ENCODE results near the gene SLC25A3.
A peak's percentile ranks its signal among the peaks of the same experiment; 100 is the strongest.
"Not testable (repeated sequence)": the region's sequence is repeated elsewhere in the genome, so short reads cannot be mapped to it uniquely, and the experiment has no call there.

Gene SLC25A3

GRCh38 chr12:98638009-98638408 is 44.5 kb downstream of the SLC25A3 start:
- H3K27me3 ChIP-seq (ENCODE audit: control insufficient read depth in 1 of 2, insufficient read depth in 2 of 2, low read length in 2 of 2): no peaks in the 10 kb centered on the region
- H3K9me3 ChIP-seq (ENCODE audit: control insufficient read depth in 2 of 2, low read length in 2 of 2): no peaks in the 10 kb centered on the region
- no peak overlapping the region for H3K9ac ChIP-seq (ENCODE audit: low read length in 2 of 2)
- H3K36me3 ChIP-seq (ENCODE audit: control insufficient read depth in 2 of 2, insufficient read depth in 2 of 2, low read length in 2 of 2): peaks cover 0 to 2% of the 10 kb centered on the region in 2 donors
- H3K4me1 ChIP-seq (ENCODE audit: control insufficient read depth, insufficient read depth, low read length): no peaks in the 10 kb centered on the region
- no peak overlapping the region for H3K27ac ChIP-seq (ENCODE audit: low read length)
- H3K4me3 ChIP-seq (ENCODE audit: low read length in 2 of 2): no peak overlapping the region

DNA sequence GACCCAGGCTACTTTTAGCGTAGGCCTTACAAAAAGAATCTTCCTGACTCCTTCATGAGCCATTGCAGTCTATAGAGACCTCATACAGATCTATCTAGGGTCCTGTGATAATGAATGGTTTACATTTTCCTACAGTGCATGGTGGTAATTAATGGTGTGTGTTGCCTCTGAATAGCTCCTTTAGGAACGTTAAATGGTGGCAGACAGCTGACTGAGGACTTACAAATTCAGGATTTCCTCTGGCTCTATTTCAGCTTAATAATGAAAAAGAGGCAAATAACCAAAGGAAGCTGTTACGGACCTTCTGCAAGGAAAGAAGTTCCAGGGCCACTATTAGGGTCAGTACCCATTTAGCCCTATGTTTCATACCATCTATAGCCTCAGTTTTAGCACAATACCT is 46.0 kb downstream of the SLC25A3 start:
- H3K27ac ChIP-seq (ENCODE audit: low read length): no peak overlapping the region
- H3K36me3 ChIP-seq (ENCODE audit: control insufficient read depth in 2 of 2, insufficient read depth in 2 of 2, low read length in 2 of 2): no peaks in the 10 kb centered on the region
- no peaks in the 10 kb centered on the region for H3K9me3 ChIP-seq (ENCODE audit: control insufficient read depth in 2 of 2, low read length in 2 of 2)
- no peak overlapping the region for H3K4me3 ChIP-seq (ENCODE audit: low read length in 2 of 2)
- peaks cover 4% of the 10 kb centered on the region for H3K4me1 ChIP-seq (ENCODE audit: control insufficient read depth, insufficient read depth, low read length)
- H3K27me3 ChIP-seq (ENCODE audit: control insufficient read depth in 1 of 2, insufficient read depth in 2 of 2, low read length in 2 of 2): no peaks in the 10 kb centered on the region
- H3K9ac ChIP-seq (ENCODE audit: low read length in 2 of 2): no peak overlapping the region

GRCh38 chr12:98642801-98643200 is 49.3 kb downstream of the SLC25A3 start:
- H3K4me3 ChIP-seq (ENCODE audit: low read length in 2 of 2); H3K36me3 ChIP-seq (ENCODE audit: control insufficient read depth in 2 of 2, insufficient read depth in 2 of 2, low read length in 2 of 2): not testable (repeated sequence)

DNA sequence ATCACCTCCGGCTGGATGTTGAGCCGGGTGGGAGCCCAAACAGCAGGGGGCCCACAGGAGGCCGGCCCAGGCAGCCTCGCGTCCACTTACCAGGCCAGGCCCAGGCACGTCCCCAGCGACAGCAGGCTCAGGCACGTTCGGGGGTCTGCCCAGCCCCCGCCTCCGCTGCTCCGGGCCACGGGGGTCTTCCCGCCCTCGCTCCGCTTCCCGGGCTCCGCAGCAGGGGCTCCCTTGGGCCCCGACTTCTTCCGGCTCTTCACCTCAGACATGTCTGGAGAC is 50.9 kb downstream of the SLC25A3 start:
- Histone ChIP-seq H3K27me3 (ENCODE audit: control insufficient read depth in 1 of 2, insufficient read depth in 2 of 2, low read length in 2 of 2) (no peaks in the 10 kb centered on the region), H3K4me3 (ENCODE audit: low read length in 2 of 2) (peak overlapping the region; percentile 85 to 96), H3K27ac (ENCODE audit: low read length) (peak overlapping the region; percentile 49), H3K36me3 (ENCODE audit: control insufficient read depth in 2 of 2, insufficient read depth in 2 of 2, low read length in 2 of 2) (peaks cover 2 to 4% of the 10 kb centered on the region in 2 donors), H3K9me3 (ENCODE audit: control insufficient read depth in 2 of 2, low read length in 2 of 2) (no peaks in the 10 kb centered on the region), H3K4me1 (ENCODE audit: control insufficient read depth, insufficient read depth, low read length) (peaks cover 9% of the 10 kb centered on the region), H3K9ac (ENCODE audit: low read length in 2 of 2) (peak overlapping the region; percentile 66 to 78)

More at GRCh38 chr12:98642801-98643200, 49.3 kb downstream of the SLC25A3 start:
- H3K9ac ChIP-seq (ENCODE audit: low read length in 2 of 2); H3K27ac ChIP-seq (ENCODE audit: low read length); H3K9me3 ChIP-seq (ENCODE audit: control insufficient read depth in 2 of 2, low read length in 2 of 2); H3K4me1 ChIP-seq (ENCODE audit: control insufficient read depth, insufficient read depth, low read length); H3K27me3 ChIP-seq (ENCODE audit: control insufficient read depth in 1 of 2, insufficient read depth in 2 of 2, low read length in 2 of 2): not testable (repeated sequence)

DNA sequence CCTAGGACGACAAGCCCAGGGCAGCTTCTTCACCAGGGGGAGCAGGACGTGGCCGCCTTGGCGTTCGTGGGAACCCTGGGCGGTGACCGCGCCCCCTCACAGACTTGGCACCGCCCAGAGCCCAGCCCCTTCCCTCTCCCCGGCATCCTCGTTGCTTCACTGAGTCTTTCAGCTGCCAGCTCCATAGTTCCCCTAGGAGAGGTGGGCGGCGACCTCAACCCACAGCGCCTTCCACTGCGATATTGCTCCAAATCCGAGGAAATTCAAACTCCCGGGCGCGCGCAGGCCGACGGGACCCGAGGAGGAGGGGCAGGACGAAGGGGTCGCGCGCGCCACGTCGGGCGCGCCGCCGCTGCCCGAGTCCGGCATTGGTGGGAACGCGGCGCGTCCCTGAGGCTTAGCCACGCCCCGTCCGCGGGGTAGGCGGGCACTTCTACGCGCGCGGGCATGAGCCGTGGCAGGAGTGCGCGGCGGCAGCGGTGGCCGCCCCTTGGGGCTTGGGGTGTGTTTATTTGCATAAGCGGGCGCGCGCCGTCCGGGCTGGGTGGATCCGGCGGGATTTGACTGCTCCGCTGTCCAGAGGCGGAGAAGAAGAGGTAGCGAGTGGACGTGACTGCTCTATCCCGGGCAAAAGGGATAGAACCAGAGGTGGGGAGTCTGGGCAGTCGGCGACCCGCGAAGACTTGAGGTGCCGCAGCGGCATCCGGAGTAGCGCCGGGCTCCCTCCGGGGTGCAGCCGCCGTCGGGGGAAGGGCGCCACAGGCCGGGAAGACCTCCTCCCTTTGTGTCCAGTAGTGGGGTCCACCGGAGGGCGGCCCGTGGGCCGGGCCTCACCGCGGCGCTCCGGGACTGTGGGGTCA is 51.5 kb downstream of the SLC25A3 start, which contains the start of the genes APAF1 and IKBIP:
APAF1 (plus strand) TSS at position 579 of the 860 bp plus-strand sequence. CDS start 3,070 bp downstream, outside the sequence.
IKBIP (minus strand) TSS at position 77 of the 860 bp plus-strand sequence. CDS start 87 bp downstream, outside the sequence.
- peak within 1 kb of the TSS; percentile 85 to 96 for H3K4me3 ChIP-seq (ENCODE audit: low read length in 2 of 2)
- H3K27ac ChIP-seq (ENCODE audit: low read length): peak within 1 kb of the TSS; percentile 49
- peaks cover 6 to 10% of the 10 kb centered on the region in 2 donors for H3K36me3 ChIP-seq (ENCODE audit: control insufficient read depth in 2 of 2, insufficient read depth in 2 of 2, low read length in 2 of 2)
- H3K9me3 ChIP-seq (ENCODE audit: control insufficient read depth in 2 of 2, low read length in 2 of 2): no peaks in the 10 kb centered on the region
- H3K27me3 ChIP-seq (ENCODE audit: control insufficient read depth in 1 of 2, insufficient read depth in 2 of 2, low read length in 2 of 2): no peaks in the 10 kb centered on the region
- peak within 1 kb of the TSS; percentile 78 to 82 for H3K9ac ChIP-seq (ENCODE audit: low read length in 2 of 2)
- peaks cover 9% of the 10 kb centered on the region for H3K4me1 ChIP-seq (ENCODE audit: control insufficient read depth, insufficient read depth, low read length)

DNA sequence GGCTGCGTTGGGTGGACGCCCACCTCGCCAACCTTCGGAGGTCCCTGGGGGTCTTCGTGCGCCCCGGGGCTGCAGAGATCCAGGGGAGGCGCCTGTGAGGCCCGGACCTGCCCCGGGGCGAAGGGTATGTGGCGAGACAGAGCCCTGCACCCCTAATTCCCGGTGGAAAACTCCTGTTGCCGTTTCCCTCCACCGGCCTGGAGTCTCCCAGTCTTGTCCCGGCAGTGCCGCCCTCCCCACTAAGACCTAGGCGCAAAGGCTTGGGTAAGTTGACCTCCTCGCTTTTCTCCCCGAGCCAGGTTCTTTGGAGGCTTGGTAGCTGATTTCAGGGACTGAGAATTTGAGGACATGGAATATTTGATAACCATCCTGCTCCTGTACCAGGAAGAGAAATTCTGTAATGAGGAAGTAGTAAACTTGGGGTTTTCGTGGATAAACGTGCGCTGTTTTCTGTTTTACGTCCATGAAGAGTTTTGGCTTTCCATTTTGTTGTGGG is 52.1 kb downstream of the SLC25A3 start:
- Histone ChIP-seq H3K9me3 (ENCODE audit: control insufficient read depth in 2 of 2, low read length in 2 of 2) (no peaks in the 10 kb centered on the region), H3K27ac (ENCODE audit: low read length) (peak overlapping the region; percentile 49), H3K36me3 (ENCODE audit: control insufficient read depth in 2 of 2, insufficient read depth in 2 of 2, low read length in 2 of 2) (peaks cover 7 to 11% of the 10 kb centered on the region in 2 donors), H3K27me3 (ENCODE audit: control insufficient read depth in 1 of 2, insufficient read depth in 2 of 2, low read length in 2 of 2) (no peaks in the 10 kb centered on the region), H3K9ac (ENCODE audit: low read length in 2 of 2) (peak overlapping the region; percentile 78 to 82), H3K4me1 (ENCODE audit: control insufficient read depth, insufficient read depth, low read length) (peaks cover 9% of the 10 kb centered on the region), H3K4me3 (ENCODE audit: low read length in 2 of 2) (peak overlapping the region; percentile 85 to 96)

GRCh38 chr12:98646294-98647090 is 53.0 kb downstream of the SLC25A3 start:
- H3K4me3 ChIP-seq (ENCODE audit: low read length in 2 of 2): peak overlapping the region; percentile 85 to 96
- H3K27ac ChIP-seq (ENCODE audit: low read length): no peak overlapping the region
- no peaks in the 10 kb centered on the region for H3K27me3 ChIP-seq (ENCODE audit: control insufficient read depth in 1 of 2, insufficient read depth in 2 of 2, low read length in 2 of 2)
- H3K36me3 ChIP-seq (ENCODE audit: control insufficient read depth in 2 of 2, insufficient read depth in 2 of 2, low read length in 2 of 2): peaks cover 7 to 15% of the 10 kb centered on the region in 2 donors
- H3K9ac ChIP-seq (ENCODE audit: low read length in 2 of 2): peak overlapping the region; percentile 78 to 82
- H3K9me3 ChIP-seq (ENCODE audit: control insufficient read depth in 2 of 2, low read length in 2 of 2): no peaks in the 10 kb centered on the region
- peaks cover 9% of the 10 kb centered on the region for H3K4me1 ChIP-seq (ENCODE audit: control insufficient read depth, insufficient read depth, low read length)

DNA sequence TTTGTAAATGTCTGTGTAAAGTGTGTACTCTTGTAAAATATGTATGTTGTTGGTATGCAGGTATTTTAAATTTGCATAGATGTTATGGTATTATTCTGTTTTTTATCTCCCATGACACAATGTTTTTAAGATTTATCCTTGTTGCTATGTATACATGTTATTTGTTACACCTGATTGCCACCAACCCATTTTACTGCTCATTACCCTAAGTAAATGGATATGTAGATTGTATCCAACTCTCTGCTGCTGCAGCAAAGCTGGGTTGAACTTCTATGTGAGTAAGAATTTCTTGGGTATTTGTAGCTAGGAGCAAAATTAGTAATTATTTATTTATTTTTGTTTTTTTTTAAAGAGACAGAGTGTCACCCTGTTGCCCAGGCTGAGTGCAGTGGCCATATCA is 57.8 kb downstream of the SLC25A3 start:
- Histone ChIP-seq H3K27ac (ENCODE audit: low read length) (no peak overlapping the region), H3K9ac (ENCODE audit: low read length in 2 of 2) (no peak overlapping the region), H3K36me3 (ENCODE audit: control insufficient read depth in 2 of 2, insufficient read depth in 2 of 2, low read length in 2 of 2) (peaks cover 11 to 15% of the 10 kb centered on the region in 2 donors), H3K4me1 (ENCODE audit: control insufficient read depth, insufficient read depth, low read length) (peaks cover 2% of the 10 kb centered on the region), H3K27me3 (ENCODE audit: control insufficient read depth in 1 of 2, insufficient read depth in 2 of 2, low read length in 2 of 2) (no peaks in the 10 kb centered on the region), H3K9me3 (ENCODE audit: control insufficient read depth in 2 of 2, low read length in 2 of 2) (no peaks in the 10 kb centered on the region), H3K4me3 (ENCODE audit: low read length in 2 of 2) (no peak overlapping the region)

GRCh38 chr12:98653866-98654493 is 60.5 kb downstream of the SLC25A3 start:
- Histone ChIP-seq H3K27ac (ENCODE audit: low read length) (no peak overlapping the region), H3K36me3 (ENCODE audit: control insufficient read depth in 2 of 2, insufficient read depth in 2 of 2, low read length in 2 of 2) (peaks cover 13 to 18% of the 10 kb centered on the region in 2 donors), H3K9ac (ENCODE audit: low read length in 2 of 2) (no peak overlapping the region), H3K9me3 (ENCODE audit: control insufficient read depth in 2 of 2, low read length in 2 of 2) (no peaks in the 10 kb centered on the region), H3K27me3 (ENCODE audit: control insufficient read depth in 1 of 2, insufficient read depth in 2 of 2, low read length in 2 of 2) (no peaks in the 10 kb centered on the region), H3K4me3 (ENCODE audit: low read length in 2 of 2) (no peak overlapping the region), H3K4me1 (ENCODE audit: control insufficient read depth, insufficient read depth, low read length) (no peaks in the 10 kb centered on the region)

All from stomach smooth muscle (tissue), 2 donors.